Activated CD4-positive, CD25-positive, alpha-beta regulatory T cell treated with anti-CD3 and anti-CD28 coated beads, Interleukin-2, amount 50 U/mL, for 16 hours (primary cell): ENCODE results near the gene COQ7.

ENCODE experiments used
- DNase-seq: peaks from one replicate; pipeline ENCODE4 v3.0.0-alpha.2; 2020; ENCODE audit warnings: low read depth, low spot score

COQ7 gene

DNA sequence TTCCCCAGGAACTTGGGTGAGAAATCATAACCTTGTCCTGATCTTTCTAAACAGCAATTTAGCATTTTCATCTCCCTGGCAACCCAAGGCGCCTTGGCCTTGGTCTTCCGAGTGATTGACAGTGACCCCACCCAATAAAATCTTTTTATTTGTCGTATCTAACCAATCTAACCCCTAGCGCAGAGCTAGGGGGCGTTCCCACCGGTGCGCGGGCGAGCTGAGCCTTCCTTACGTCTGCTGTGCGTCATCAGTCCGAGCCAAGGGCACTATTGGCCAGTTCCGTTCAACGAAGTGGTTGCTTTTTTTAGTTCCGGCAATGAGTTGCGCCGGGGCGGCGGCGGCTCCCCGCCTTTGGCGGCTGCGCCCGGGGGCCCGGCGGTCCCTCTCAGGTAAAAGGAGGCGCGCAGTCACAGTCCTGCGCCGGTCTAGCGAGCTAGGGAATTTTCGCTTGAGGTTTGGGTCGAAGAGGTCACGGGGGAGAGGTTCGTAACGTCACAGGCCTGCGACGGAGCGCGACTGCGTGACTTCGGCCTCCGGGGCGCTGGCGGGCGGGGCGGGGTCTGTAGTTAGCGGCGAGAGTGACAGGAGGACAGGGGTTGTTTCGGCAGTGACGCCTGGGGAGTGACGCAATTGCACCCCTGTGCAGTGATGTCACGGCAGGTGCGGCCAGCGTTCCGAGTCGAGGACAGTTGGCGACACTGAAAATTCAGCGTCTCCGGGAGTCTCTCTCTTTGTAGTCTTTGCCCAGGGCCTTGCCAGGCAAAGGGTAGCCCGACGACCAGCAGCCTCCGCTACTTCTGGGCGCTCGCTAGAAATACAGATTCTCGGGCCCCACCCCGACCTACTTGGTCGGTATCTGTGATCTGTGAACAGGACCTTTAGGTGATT is at the start of gene COQ7:
TSS of gene COQ7 (plus strand) at position 266 of the 888 bp plus-strand sequence. CDS start at position 317, 51 bp downstream.
- DNase-seq = peak; percentile 95

DNA sequence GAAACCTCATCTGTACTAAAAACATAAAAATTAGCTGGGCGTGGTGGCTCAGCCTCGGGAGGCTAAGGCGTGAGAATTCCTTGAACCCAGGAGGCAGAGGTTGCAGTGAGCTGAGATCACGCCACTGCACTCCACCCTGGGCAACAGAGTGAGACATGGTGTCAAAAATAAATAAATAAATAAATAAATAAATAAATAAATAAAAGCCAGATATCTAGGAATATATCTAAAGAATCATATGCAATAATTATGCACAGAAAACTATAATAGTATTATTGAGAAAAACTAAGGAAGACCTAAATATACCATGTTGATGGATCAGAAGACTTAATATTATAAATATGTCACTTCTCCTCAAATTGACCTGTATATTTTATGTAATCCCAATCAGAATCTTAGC is 46.7 kb upstream of the COQ7 start:
- DNase-seq = no peak

GRCh38 chr16:19021747-19022146 is 45.7 kb upstream of the COQ7 start:
- DNase-seq = no peak

DNA sequence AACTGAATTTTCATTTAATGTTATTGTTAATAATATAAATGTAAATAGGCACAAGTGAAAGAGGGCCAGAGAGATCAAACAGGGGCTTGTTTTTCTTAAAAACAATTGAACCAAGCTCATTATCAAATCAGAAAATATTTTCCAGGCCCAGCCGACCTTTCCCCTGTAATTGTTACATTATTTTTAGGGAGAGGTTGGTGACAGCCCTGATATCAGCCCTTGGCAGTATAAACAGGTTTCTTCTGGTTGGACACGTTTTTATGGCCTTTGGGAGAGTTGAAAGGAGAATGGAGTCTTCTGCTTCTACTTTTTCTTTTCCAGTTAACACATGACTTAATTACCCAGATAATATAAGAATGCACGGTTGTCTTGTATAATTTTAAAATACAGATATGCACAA is 40.0 kb upstream of the COQ7 start:
- no peak for DNase-seq

DNA sequence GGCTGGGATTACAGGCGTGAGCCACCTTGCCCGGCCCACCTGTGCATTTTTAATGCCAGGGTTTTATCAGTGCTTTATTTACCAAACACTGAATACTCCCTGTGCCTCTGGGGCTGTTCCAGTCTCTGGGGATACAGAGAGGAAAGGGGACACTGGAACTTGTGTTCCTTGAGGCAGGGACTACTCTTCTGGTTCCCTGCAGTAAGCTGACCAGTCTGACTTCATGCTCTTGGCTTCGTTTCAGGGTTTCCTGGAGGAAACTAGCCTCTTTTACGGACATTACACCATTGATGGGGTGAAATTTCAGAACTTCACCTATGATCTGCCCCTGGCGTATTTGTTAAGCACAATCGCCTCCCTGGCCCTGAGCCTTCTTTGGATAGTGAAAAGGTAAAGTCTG is 37.4 kb upstream of the COQ7 start:
- DNase-seq = no peak

DNA sequence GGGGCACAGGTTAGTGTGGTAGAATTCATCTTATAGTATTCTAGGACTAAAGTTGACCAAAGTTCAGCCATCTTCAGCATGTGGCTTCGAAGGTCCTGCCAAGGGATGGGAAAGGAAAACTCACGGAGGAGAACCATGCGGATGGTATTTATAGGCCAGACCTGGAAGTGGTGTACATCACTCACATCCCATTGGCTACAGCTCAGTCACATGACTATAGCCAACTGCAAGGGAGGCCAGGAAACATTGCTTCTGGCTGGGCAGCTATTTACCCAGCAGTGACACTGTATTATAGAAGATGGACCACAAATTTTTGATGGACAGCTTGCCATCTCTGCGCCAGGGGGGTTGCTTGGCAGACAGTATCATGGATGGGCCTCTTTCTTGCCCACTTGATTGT is 35.7 kb upstream of the COQ7 start:
- no peak for DNase-seq

DNA sequence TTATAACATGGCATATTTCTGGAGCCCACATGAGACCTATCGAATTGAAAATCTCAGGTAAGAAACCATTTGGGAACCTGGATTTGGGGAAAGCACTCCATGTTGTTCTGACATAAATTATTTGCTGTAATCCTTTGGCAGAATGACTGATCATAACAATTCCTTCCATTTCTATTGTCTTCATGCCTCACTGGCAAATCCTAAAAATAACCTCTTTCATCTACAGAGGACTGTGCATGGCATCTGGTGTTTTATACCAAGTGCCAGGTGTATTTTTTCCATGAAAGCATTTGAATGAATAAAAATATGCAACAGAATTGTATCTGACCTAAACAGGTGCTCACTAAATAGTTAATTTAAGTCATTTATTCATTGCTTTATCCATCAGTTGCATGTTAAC is 33.7 kb upstream of the COQ7 start:
- DNase-seq = no peak

DNA sequence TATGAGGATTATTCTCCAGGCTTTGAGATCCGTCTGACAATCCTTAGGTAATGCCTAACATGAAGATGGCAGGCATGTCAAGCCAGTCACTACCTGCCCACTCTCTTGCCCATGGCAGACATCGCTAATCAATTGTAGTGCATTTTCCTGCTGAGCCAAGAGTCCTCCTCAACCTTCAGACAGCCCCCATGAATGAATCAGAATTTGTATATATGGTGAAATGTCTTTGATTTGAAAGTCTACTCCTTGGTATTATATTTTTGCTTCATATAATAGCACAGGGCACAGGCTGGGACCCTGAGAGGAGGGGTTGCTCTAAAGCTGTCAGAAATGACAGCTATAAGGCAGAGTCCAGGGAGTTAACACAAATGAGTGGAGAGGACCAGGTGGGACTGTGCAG is 27.0 kb upstream of the COQ7 start:
- DNase-seq = no peak

GRCh38 chr16:19044769-19045168 is 22.6 kb upstream of the COQ7 start:
- no peak for DNase-seq

- no peak for DNase-seq
Observed at GRCh38 chr16:19046062-19046461, 21.4 kb upstream of the COQ7 start.

DNA sequence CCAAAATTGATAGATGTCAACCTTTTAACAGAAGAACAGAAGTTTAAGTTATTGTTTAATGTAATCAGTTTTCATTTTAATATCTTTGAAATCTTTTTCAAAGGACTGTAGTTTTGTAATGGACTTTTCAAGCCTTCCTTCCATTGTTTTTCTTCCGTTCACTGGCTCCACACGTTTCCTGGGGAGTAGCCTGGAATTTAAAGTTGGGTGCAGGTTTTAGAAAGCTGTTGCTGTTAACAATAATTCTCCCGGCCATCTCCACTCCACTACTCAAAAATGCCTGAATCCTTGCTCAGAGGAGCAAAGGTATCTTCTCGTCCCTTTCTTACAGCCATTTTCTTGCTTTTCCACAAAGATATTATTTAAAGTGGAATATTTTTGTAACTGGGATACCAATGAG is 4.7 kb upstream of the COQ7 start:
- no peak for DNase-seq

GRCh38 chr16:19066988-19067348 is 446 bp upstream of the COQ7 start:
- no peak for DNase-seq

GRCh38 chr16:19068237-19068815 is 912 bp downstream of the COQ7 start:
- no peak for DNase-seq

- peak; percentile 12 for DNase-seq
Observed at GRCh38 chr16:19071811-19072777, 4.7 kb downstream of the COQ7 start.

DNA sequence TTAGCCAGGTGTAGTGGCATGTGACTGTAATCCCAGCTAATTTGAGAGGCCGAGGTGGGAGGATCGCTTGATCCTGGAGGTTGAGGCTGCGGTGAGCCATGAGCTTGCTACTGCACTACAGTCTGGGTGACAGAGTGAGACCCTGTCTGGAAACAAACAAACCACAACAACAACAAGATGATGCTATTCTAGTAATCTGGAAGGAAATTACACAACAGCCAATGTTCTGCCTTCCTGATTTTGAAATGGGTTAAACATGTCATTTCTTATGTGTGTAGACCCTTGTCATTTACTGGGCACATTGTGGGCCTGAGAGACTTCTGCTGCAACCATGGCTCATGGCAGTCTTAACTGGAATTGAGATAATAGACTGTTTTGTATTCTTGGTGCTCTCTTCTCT is 5.9 kb downstream of the COQ7 start:
- DNase-seq = no peak

DNA sequence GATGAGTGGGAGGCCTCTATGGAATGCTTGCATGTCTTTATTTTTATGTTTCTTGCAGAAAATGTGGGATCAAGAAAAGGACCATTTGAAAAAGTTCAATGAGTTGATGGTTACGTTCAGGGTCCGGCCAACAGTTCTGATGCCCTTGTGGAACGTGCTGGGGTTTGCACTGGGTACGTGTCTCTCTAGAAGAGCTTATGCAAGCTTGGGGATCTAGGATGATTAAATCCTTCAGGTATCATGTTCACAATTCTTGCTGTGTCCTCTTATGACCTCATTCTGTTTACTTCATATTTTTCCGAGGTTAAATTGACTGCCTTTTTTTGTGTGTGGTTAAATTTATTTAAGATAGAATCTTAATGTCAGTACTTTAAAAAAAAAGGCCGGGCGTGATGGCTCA is 6.4 kb downstream of the COQ7 start:
- no peak for DNase-seq

DNA sequence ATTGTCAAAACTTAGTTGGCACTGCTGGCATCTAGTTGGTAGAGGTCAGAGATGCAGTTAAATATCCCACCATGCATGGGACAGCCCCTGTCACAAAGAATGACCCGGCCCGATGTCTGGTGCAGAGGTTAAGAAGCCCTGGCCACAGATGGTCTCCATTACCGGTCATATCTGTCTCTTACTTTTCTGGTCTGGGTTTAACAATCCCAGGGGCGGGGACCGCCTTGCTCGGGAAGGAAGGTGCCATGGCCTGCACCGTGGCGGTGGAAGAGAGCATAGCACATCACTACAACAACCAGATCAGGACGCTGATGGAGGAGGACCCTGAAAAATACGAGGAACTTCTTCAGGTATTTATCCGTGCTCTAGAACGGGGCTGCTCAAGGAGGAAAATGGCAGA is 8.1 kb downstream of the COQ7 start:
- no peak for DNase-seq

GRCh38 chr16:19077879-19078278 is 10.5 kb downstream of the COQ7 start:
- DNase-seq = no peak

DNA sequence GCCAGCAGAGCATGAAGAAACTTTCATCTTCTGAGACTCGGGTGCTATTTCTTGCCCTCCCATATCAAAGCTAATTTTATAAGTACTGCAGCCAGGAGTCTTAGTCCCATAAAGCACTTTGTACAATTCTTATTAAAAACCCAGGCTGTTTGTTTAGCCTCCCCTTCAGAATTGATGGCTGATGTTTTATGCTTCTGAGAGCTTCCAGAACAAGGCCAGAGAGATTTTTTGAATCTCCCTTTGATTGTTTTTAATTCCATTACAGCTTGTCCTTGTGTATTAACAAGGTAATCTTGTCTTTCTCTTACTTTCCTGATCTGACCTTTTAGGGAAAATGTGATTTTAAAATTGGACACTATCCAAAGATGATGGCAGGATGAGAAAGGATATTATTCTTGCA is 16.3 kb downstream of the COQ7 start:
- DNase-seq = no peak

DNA sequence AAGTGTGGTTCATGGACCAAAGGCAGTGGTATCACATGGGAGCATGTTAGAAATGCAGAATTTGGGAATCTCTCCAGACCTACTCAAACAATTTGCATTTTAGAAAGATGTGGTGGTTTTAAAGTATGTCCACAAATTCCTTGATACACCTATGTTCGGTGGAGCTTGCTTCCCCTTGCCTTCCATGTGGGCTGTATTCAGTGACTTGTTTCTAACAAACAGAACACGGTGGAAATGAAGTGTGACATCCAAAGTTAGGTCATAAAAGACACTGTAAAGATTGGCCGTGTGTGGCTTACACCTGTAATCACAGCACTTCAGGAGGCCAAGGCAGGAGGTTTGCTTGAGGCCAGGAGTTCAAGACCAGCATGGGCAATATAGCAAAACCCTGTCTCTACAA is 16.7 kb downstream of the COQ7 start:
- no peak for DNase-seq

- DNase-seq = no peak
Observed at GRCh38 chr16:19084879-19085278, 17.5 kb downstream of the COQ7 start.

DNA sequence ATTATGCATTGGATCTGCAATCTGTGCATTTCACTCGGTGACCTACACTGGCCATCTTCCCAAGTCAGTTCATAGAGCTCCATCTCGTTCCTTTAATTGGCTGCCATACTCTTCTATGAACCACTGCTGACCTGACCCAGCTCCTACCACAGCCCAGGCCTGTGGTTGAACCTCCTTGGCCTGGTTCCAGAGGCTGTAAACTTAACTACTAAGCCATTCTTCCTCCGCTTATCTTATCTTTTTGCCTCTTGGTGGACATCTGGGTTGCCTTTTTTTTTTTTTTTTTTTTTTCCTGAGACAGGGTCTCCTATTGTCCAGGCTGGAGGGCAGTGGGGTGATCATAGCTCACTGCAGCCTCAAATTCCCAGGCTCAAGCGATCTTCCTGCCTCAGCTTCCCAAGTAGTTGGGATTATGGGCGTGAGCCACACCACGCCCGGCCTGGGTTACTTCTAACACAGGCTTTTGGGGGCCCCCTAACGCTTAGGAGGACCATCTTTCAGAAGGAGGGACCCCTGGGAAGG is 18.3 kb downstream of the COQ7 start:
- no peak for DNase-seq
